ENCODE measurements around the gene UBIAD1.
"Not testable (repeated sequence)": the region's sequence is repeated elsewhere in the genome, so short reads cannot be mapped to it uniquely, and the experiment has no call there.

Gene UBIAD1, protein sequence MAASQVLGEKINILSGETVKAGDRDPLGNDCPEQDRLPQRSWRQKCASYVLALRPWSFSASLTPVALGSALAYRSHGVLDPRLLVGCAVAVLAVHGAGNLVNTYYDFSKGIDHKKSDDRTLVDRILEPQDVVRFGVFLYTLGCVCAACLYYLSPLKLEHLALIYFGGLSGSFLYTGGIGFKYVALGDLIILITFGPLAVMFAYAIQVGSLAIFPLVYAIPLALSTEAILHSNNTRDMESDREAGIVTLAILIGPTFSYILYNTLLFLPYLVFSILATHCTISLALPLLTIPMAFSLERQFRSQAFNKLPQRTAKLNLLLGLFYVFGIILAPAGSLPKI

DNA sequence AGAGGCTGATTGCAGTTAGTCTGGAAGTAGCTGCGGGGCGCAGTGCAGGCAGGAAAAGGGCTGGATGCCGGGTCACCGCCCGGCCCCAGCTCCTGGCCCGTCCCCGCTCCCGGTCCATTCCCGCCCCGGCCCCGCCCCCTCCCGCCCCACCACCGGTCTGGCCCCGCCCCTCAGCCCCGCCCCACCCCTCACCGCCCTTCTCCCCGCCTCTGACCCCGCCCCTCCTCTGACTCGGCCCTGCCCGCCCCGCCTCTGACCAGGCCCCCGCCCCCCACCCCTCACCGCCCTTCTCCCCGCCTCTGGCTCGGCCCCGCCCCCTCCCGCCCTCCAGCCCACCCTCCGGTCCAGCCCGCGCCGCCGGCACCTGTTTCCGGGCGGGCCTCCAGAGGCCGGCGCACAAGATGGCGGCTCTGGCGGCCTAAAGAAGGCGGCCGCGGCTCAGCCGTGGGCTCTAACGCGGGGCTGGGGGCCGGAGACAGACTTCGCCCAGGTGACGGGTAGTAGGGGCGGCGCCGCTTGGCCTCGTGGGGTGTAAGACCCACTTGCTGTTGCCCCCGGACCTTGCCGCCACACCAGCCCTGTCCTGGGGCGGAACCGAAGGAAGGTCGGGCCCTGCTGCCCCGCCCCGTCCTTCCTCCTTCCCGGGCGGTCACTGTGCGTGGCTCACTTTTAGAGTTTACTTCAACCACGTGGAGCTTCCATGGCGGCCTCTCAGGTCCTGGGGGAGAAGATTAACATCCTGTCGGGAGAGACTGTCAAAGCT lies at the start of gene UBIAD1:
Gene UBIAD1, plus strand, starts transcription at position 367 of the 763 bp plus-strand sequence. Its CDS starts 334 bp downstream, at position 701.
- DNase-seq = peak; percentile 88

DNA sequence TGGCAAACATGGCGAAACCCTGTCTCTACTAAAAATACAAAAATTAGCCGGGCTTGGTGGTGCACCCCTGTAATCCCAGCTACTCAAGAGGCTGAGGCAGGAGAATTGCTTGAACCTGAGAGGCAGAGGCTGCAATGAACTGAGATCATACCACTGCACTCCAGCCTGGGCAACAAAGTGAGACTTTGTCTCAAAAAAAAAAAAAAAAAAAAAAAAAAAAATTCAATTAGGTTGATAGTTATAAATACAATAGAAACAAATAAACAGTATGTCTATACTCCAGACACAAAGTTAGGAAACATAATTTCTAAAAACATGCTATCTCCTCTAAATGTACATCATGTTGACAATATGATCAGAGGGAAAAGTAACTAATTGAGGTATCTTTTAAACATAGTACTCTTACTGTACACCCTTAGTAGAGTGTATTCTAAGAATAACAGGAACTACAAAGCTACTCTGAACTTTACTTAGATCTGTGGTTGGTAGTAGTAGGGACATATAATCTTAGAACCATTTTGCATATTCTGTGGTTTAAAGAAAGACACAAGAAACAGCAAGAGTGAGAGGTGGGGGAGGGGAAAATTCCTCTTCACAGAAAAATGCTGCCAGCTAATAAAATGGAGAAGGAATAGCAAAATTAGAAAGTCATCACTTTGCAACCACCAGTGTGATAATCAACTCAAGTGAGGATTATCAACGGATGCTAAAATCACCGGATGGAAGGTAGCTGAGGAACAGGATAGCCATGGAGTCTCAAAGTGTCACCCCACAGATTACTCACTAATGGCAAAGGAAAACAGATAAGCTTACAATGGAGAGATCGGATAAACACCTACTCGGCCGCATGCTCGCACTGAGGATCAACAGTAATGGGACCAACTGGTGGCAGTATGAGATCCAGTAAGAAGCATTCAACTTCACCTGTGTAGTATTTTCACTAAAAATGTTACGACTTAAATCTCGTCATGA lies 45.6 kb upstream of the UBIAD1 start:
- no peak for DNase-seq

DNA sequence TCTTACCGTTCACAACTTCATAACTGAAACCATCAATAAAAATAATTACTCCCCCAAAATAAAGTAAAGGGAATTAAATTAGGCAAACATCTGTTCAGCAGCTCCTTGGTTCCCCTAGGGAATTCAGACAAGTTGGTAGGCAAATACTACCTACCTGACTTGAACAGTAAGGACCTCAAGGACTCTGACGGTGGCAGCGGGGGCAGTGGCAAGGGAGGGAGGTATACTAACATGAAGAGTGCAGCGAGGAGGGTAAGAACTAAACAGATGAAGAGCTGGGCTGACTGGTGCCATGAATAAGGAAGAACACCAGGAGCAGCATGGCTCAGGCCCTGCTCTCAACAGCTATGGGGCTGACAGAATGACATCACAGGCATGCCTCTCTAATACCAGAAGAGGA lies 43.8 kb upstream of the UBIAD1 start:
- no peak for DNase-seq

DNA sequence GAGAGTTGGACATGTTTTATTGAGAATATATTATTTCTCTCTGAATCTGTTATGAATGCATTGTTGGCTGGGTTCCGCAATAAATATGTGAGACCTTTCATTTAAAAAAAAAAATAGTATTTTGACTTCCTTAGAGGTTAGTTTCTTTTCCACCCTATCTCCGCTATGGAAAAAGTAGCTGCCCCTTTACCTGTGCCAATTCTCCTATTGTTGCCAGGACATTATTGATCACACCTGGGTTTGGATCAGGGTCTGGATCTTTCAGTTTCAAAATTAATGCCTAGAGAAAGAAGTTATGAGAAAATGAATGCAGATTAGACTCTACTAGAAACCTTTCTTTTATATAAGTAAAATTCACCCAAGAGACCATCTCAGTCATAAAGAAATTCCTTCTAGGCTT lies 39.8 kb upstream of the UBIAD1 start:
- DNase-seq = no peak

DNA sequence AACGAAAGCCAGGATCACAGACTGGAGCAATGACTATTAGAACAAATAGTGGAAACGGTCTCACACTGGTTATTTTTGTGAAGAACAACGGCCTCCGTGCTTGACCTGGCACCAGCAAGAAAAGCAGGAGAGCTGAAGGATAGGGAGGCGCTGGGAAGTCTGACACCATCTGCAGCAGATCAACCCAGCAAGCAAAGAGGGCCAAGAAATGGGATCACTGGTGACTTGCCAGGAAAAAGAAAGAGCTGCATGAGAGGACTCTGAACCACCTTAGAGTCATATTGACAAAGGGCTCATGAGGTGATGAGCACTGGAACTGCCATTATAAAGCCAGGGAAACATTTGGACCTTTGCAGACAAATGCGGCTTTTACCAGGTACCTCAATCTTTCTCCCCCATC lies 35.6 kb upstream of the UBIAD1 start:
- DNase-seq = no peak

DNA sequence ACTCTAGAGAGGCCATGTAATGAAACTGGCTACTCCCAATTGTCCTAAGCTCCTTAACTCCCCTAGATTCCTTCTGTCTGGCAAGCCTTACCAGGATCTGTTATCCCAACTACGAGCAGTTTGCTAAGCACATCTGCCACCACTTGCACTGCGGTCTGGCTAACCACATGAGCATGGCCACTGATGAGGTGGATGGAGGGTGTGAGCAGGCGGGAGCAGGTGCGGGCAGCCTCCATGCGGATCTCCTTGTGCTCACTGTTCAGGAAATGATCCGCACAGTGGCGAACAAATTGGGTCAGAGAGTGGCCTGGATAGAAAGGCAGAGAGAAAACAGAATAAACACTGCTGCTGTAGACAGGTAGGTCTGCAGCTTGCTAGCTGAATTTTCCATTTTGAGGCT lies 34.7 kb upstream of the UBIAD1 start:
- DNase-seq = no peak

DNA sequence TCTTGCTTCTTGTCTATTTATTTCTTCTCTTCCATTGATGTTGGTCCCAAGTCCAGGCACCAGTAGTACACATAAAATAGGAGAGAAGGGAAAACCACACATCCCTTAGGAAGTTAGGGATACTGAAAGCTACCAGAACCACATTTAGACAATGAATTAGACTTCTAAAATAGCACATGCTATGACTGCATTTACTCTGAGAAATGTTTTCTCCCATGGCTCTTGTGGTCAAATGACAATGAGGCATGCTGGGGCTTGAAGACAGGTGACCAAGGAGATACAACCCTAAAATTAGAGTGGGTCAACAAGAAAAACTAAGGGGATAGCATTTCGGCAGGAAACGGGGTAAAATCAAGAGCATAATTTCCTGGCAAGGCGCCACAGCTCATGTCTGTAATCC lies 27.8 kb upstream of the UBIAD1 start:
- DNase-seq = no peak

DNA sequence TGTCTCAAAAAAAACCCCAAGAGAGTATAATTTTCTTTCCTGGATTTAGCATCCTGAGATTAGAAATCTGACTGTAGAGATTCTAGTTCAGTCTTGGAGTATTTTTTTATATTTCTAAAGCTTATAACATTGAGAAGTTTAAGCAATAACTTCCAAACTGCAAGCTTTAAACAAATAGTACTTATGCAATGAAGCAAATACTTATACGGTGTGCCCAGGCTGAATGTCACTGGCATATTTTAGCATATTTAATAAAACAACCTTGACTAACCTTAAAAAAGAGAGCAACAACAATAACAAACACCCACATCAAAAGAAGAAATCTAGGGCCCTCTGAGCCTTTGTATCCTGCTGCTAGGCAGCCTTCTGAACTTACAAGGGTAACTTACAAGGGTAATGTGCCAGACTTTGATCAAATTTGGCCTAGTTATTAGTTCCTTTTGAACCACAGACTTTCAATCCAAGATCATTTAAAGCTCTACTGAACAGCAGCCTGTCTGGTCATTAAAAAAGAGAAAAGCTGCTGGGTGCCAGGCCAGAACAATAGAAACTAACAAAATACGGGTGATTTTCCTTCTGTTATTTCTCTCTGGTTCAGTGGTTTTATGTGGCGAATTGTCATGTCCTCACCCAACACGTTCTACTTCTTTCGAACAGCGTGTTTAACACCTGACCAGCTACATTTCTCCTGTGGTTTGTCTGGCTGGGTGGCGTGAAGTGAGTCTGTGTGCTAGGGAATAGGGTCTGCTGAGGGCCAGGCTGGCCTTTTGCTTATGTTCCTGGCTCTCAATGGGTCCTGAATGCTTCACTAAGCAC lies 26.9 kb upstream of the UBIAD1 start:
- DNase-seq = no peak

DNA sequence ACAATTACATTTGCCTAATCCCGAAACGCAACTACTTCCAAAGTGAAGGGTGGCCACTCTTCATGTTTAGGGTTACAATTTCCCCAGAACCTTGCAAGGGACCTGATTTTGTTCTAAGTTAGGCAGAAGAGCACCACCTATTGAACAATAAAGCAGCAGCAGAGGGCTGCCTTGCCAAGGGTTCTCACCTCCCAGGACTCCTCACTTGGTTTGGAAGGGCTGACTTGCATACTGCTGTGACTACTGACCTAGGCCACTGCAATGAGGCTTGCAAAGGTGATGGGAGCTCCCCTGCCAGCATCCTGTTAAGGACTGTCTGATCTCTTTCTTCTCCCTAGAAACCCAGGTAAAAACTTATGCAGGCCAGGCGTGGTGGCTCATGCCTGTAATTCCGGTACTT lies 24.8 kb upstream of the UBIAD1 start:
- DNase-seq = no peak

DNA sequence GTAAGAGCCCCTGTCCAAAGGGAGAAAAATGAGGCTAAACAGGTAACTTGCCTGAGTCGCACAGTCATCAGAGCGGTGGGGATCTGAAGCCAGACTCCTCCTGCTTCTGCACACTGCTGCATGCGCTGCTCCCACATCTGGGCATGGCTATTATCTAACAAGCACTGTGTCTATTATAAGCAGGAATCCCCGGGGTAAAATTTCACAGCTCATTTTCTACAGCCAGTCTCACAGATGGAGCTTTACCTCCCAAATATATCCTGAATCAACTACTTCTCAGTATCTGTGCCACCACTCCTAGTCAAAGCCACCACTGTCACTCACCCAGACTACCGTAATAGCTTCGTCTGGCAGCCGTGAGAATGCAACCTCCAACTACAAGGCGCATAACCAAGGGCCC lies 20.5 kb upstream of the UBIAD1 start:
- no peak for DNase-seq

DNA sequence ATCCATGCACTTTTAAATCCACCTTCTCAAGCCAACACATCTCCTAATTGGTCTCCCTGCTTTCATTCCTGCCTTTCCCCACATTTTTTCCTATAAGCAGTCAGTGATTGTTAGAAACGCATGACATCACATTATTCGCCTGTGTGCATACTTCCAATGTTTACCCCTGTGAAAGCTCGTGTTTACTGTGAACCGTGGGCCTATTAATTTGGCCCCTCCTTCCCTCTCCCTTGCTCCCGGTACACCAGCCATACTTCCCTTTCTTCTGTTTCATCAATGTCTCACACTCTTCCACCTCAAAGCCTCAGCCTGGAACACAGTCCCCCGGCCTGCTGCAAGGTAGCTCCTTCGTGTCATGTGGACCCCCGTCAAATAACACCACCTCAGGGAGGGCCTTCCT lies 19.8 kb upstream of the UBIAD1 start:
- no peak for DNase-seq

DNA sequence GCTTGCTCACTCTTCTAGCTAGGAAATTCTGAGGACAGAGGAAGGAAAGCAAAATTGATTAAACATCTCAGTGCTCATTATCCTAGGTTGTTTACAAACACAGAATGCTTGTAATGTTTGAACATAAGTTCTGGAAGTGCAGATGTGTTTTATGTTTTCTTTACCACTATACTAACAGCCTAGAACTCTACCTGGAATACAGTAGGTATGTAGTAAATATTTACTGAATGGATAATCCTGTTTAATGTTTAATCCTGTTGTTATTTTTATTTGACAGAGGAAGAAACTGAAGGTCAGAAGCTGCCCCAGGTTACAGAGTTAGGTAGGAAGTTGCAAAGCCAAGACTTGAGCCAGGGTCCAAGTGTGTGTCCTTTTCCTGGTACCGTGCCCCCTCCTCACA lies 16.7 kb upstream of the UBIAD1 start:
- no peak for DNase-seq

DNA sequence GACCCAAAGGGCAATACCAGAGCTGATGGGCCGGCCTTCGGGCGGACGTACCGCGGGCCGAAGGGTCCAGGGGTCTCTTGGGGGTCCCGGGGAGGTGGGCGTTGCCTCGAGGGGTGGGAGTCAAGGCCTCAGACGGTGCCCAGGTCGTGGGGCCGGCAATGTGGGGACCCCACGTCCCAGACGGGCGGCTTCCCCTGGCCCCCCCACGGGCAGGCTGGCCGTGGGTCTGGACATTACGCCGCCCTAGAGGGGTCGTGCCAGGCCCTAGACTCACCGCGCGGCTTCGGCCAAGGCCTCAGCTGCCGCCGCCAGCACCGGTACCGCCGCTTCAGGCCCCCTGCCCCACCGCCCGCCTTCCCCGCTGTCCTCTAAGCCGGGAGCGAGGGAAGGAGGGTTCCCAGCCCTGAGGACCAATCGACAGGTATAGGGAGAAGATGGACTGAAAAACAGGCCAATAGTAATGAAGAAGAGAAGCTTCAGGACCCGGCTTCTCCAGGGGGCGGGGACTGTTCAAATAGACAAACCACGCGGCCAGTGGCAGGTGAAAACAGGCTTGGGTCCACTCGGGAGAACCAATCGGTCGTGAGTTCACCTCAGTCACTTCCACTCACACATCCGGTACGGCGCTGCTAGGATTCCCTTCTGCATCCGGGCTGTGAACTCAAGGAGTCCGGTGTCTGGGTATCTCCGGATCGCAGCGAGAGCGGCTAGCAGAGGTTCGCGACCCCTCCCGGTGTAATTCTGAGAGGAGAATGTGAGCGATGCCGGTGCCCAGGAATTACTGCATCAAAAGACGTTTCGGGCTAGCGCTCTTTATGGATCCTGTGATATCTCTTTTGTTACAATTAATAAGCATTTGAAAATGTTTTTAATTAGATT lies 10.6 kb upstream of the UBIAD1 start, which contains the start of gene MTOR:
Gene MTOR, minus strand, starts transcription at position 381 of the 879 bp plus-strand sequence. CDS start 3,142 bp downstream, outside the sequence.
- DNase-seq = peak; percentile 100

DNA sequence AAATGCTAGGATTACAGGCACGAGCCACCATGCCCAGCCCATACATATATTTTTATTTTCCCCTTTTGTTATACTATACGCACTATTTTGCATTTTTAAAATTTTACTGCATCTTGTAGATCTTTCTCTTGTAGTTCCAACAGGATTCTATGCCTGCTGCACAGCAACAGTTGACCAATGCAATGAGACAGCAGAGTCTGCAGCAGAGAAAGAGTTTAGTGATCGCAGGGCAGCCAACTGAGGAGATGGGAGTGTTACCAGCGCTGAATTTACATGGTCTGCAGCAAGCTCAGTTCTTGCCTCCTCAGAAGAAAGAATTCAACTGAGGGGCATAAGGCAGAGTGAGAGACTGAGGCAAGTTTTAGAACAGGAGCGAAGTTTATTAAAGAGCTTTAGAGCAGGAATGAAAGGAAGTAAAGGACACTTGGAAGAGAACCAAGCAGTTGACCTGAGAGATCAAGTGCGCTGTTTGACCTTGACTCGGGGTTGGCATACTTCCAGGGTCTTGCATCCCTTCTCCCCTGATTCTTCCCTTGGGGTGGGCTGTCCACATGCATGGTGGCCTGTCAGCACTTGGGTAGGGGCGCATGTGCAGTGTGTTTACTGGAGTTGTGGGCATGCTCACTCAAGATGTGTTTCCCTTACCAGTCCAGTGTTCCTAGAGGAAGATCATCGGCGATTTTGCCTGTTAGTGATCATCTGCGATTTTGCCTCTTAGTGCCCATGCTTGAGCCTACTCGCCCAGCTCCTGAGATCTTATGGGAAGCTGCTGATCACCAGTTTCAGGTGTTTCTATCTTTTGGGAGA lies 6.5 kb upstream of the UBIAD1 start:
- no peak for DNase-seq

DNA sequence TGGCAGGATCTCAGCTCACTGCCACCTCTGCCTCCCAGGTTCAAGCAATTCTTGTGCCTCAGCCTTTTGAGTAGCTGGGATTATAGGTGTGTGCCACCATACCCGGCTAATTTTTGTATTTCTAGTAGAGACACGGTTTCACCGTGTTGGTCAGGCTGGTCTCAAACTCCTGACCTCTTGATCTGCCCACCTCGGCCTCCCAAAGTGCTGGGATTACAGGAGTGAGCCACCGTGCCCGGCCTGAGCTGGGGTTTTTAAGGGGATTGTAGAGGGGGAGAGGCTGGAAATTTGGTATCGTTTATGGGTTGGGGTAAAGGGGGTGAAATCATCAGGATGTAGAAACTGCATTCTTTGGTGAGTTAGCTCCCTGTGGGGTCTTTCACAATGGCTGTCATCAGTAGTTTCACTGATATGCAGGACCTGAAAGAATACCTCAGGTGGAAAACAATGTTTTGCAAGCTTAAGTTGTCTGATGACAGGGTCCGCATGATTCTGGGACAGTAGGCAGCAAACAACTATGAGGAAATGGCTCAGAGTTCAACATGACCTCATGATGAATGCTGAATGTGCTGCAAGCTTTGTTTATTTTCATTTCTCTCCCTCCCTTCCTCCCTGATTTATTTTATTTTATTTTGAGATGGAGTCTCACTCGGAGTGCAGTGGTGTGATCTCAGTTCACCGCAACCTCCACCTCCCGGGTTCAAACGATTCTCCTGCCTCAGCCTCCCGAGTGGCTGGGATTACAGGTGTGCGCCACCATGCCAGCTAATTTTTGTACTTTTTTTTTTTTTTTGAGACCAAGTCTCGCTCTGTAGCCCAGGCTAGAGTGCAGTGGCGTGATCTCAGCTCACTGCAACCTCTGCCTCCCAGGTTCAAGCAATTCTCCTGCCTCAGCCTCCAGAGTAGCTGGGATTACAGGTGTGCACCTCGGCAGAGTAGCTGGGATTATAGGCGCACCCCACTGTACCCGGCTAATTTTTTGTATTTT lies 5.4 kb upstream of the UBIAD1 start:
- not testable (repeated sequence) for DNase-seq

DNA sequence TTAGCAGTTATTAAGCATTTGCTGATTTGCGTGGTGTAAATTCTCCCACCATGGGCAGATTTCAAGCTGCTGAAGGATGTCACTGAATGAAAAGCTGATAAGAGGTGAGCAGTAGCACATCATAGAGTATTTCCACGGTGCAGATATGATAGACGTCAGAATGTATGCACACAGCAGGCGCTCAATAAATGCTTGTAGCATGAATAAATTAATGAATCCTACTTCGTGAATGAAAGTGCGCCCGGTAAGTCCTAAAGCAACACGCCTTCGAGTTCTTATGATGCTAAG lies 510 bp upstream of the UBIAD1 start:
- DNase-seq = no peak

DNA sequence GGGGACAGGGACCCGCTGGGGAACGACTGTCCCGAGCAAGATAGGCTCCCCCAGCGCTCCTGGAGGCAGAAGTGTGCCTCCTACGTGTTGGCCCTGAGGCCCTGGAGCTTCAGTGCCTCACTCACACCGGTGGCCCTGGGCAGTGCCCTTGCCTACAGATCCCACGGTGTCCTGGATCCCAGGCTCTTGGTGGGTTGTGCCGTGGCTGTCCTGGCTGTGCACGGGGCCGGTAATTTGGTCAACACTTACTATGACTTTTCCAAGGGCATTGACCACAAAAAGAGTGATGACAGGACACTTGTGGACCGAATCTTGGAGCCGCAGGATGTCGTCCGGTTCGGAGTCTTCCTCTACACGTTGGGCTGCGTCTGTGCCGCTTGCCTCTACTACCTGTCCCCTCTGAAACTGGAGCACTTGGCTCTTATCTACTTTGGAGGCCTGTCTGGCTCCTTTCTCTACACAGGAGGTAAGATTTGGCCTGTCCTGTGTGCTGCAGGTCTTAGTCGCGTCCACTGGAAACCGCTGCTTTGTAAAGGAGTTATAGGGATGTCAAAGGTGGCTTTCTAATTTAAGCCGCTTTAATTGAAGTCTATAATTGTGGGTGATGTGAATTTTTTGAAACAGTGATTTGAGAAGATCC lies 717 bp downstream of the UBIAD1 start:
- no peak for DNase-seq

DNA sequence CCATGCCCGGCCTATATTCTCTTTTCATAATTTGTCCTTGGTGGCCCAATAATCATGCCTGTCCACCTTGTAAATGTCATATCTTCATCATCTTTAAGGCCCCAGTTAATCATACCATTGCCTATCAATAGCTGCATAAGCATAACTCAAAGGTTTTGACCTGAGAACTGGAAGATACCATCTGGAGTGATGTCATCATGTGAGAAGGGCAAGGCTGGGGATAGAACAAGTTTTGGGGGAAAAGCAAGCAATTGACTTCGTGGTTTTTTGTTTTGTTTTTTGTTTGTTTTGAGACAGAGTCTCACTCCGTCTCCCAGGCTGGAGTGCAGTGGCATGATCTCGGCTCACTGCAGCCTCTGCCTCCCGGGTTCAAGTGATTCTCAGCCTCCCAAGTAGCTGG lies 6.2 kb downstream of the UBIAD1 start:
- DNase-seq = no peak

DNA sequence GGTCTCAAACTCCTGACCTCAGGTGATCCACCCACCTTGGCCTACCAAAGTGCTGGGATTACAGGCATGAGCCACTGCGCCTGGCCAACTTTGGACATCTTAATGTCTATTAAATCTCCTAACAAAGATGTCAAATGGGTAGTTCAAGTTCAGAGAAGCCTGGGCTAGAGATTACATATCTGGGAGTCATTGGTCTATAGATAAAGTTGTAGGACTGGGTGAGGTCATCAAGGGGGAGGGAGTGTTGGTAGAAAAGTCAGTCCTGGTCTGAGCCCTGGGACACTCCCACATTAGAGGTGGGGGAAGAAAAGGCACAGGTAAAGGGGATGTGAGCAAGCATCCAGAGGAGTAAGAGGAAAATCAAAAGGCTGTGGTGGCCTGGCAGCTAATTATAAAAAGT lies 6.6 kb downstream of the UBIAD1 start:
- DNase-seq = no peak

Measured in NCI-H1092 (cell line).